Measurements from ENCODE around the gene CD38.
"Not testable (repeated sequence)": the region's sequence is repeated elsewhere in the genome, so short reads cannot be mapped to it uniquely, and the experiment has no call there.

Gene CD38

GRCh38 chr4:15753081-15753480, 25.0 kb upstream of the CD38 start:
- DNase-seq (ENCODE audit: insufficient read length, low spot score) (no peak), FAIRE-seq (no peak)
- TF ChIP-seq, protein P1, sequence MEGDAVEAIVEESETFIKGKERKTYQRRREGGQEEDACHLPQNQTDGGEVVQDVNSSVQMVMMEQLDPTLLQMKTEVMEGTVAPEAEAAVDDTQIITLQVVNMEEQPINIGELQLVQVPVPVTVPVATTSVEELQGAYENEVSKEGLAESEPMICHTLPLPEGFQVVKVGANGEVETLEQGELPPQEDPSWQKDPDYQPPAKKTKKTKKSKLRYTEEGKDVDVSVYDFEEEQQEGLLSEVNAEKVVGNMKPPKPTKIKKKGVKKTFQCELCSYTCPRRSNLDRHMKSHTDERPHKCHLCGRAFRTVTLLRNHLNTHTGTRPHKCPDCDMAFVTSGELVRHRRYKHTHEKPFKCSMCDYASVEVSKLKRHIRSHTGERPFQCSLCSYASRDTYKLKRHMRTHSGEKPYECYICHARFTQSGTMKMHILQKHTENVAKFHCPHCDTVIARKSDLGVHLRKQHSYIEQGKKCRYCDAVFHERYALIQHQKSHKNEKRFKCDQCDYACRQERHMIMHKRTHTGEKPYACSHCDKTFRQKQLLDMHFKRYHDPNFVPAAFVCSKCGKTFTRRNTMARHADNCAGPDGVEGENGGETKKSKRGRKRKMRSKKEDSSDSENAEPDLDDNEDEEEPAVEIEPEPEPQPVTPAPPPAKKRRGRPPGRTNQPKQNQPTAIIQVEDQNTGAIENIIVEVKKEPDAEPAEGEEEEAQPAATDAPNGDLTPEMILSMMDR (IDR thresholded peaks at IDR 0.05; ENCODE audit: insufficient read depth, missing control alignments): no peak

DNA sequence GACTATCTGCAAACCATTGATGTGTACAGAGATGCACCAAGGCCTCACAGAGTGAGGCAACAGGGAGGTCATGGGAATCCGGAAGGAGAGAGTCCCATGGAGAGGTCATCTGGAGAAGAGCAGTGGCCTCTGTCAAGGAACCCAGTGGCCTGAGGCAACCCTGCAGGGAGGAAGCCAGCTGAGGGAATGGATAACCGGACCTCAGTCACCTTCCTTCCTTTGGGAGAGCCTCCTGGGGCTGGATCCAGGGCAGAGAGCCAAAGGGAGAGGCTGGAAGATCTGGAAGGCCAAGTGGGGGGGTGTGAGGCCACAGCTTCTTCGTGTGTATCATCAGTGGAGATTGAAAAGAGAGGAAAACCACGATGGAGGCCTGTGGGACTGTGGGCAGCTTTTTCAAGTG, 24.3 kb upstream of the CD38 start:
- TF ChIP-seq, protein P1 (IDR thresholded peaks at IDR 0.05; ENCODE audit: insufficient read depth, missing control alignments): no peak
- FAIRE-seq: no peak
- DNase-seq (ENCODE audit: insufficient read length, low spot score): no peak

DNA sequence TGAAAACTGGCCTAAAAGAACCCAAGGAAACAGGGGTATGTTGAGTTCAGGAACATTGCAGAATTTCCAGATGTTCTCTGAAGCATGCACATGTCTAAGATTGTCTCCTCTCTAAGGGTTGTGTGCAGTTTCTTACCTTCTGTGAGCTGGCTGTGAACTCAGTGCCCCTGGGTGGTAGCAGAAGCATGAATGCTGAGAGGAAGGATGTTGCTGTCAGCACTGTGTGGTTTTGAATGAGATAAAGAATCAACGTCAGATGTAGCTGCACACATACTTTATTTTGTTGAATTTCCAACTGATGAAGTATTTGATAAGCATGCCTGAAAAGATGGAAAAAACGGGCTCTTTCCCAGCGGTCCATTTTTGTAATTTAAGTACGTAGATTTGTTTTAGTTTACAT, 23.8 kb upstream of the CD38 start:
- no peak for DNase-seq (ENCODE audit: insufficient read length, low spot score)
- TF ChIP-seq, protein P1 (IDR thresholded peaks at IDR 0.05; ENCODE audit: insufficient read depth, missing control alignments): no peak
- FAIRE-seq: no peak

GRCh38 chr4:15755321-15756155, 22.6 kb upstream of the CD38 start:
- TF ChIP-seq, protein P1 (IDR thresholded peaks at IDR 0.05; ENCODE audit: insufficient read depth, missing control alignments): no peak
- FAIRE-seq (no peak), DNase-seq (ENCODE audit: insufficient read length, low spot score) (no peak)

- no peak for DNase-seq (ENCODE audit: insufficient read length, low spot score)
- no peak for FAIRE-seq
- TF ChIP-seq, protein P1 (IDR thresholded peaks at IDR 0.05; ENCODE audit: insufficient read depth, missing control alignments): no peak
Measured at GRCh38 chr4:15756361-15756861, 21.7 kb upstream of the CD38 start.

GRCh38 chr4:15757054-15757453, 21.1 kb upstream of the CD38 start:
- FAIRE-seq (no peak), DNase-seq (ENCODE audit: insufficient read length, low spot score) (no peak)
- TF ChIP-seq, protein P1 (IDR thresholded peaks at IDR 0.05; ENCODE audit: insufficient read depth, missing control alignments): no peak

GRCh38 chr4:15758294-15758693, 19.8 kb upstream of the CD38 start:
- TF ChIP-seq, protein P1 (IDR thresholded peaks at IDR 0.05; ENCODE audit: insufficient read depth, missing control alignments): no peak
- DNase-seq (ENCODE audit: insufficient read length, low spot score) (no peak), FAIRE-seq (no peak)

- not testable (repeated sequence) for FAIRE-seq; DNase-seq (ENCODE audit: insufficient read length, low spot score)
Measured at GRCh38 chr4:15762460-15762859, 15.7 kb upstream of the CD38 start.

Data from D721Med (cell line).